Neural progenitor cell (in vitro differentiated cells): ENCODE data around the gene TPBGL.
"Not testable (repeated sequence)": the region's sequence is repeated elsewhere in the genome, so short reads cannot be mapped to it uniquely, and the experiment has no call there.

Experiments
- CTCF ChIP-seq: fragments of 200-600 bp; sonication (generic); IDR thresholded peaks from 2 replicates; pipeline ENCODE4 v1.5.1; 2017; ENCODE audit warnings: antibody characterized with exemption, mild to moderate bottlenecking
- EZH2 ChIP-seq: fragments of 200-600 bp; sonication (generic); IDR thresholded peaks from 2 replicates; pipeline ENCODE4 v1.6.1; 2017; ENCODE audit warnings: antibody characterized with exemption, mild to moderate bottlenecking, moderate library complexity

- not testable (repeated sequence) for TF ChIP-seq EZH2, CTCF
Measured at GRCh38 chr11:75274716-75275115, 34.1 kb downstream of the TPBGL start.
